IMR-90 (cell line): Measurements from ENCODE around the gene MAP2K5. TPM values are rescaled to one million over a fixed set of nuclear protein-coding genes. Genes with fewer than 3 reads are reported as not detected.

ENCODE experiments used
- ATAC-seq: fragments of 200-7000 bp; cut with Tn5 transposase; 2 replicates; pipeline ENCODE4 v1.9.1; 2020; ENCODE audit warnings: low read depth, mild to moderate bottlenecking, moderate library complexity
- BruUV-seq: library from RNA; stranded (reverse); fragments of 400-500 nt; replicated peaks from 2 replicates; lab custom pipeline; 2021; lab: Mats Ljungman, UMichigan
- CTCF ChIA-PET: fragments of 300-600 bp; formaldehyde crosslinking; extraction: SDS; loops from one replicate; lab custom pipeline; 2021; ENCODE audit warnings: antibody characterized with exemption; lab: Yijun Ruan, JAX
- POLR2A ChIA-PET: fragments of 300-600 bp; sonication (Branson Sonifier 250); formaldehyde crosslinking; loops from one replicate; lab custom pipeline; 2022; ENCODE audit warnings: antibody characterized with exemption; ENCODE audit not compliant: unreplicated experiment; lab: Charles Lee
- DNase-seq: peaks from one replicate; pipeline ENCODE4 v3.0.0; 2013
- H2AFZ ChIP-seq: replicated peaks from 2 replicates; pipeline ENCODE3; 2013; ENCODE audit warnings: low read length, mild to moderate bottlenecking; ENCODE audit not compliant: poor library complexity
- H2AK5ac ChIP-seq: 2 replicates; pipeline ENCODE4 v1.6.1; 2013; ENCODE audit warnings: low read depth, low read length, inconsistent platforms
- H2AK9ac ChIP-seq: replicated peaks from 2 replicates; pipeline ENCODE3; 2013; ENCODE audit warnings: mild to moderate bottlenecking, low read depth, low read length, moderate library complexity; ENCODE audit not compliant: poor library complexity
- H2BK120ac ChIP-seq: 2 replicates; pipeline ENCODE4 v1.6.1; 2013; ENCODE audit warnings: low read depth, low read length, inconsistent platforms
- H2BK15ac ChIP-seq: 3 replicates; pipeline ENCODE4 v1.6.1; 2013; ENCODE audit warnings: low read depth, low read length, inconsistent platforms
- H2BK20ac ChIP-seq: 2 replicates; pipeline ENCODE4 v1.6.1; 2013; ENCODE audit warnings: low read depth, mild to moderate bottlenecking, inconsistent platforms, low read length, moderate library complexity
- H2BK5ac ChIP-seq: 2 replicates; pipeline ENCODE4 v1.6.1; 2013; ENCODE audit warnings: mild to moderate bottlenecking, low read depth, low read length, inconsistent platforms; ENCODE audit not compliant: poor library complexity, severe bottlenecking
- H3K14ac ChIP-seq: replicated peaks from 2 replicates; pipeline ENCODE4 v1.6.1; 2013; ENCODE audit warnings: low read depth, low read length, inconsistent platforms
- H3K18ac ChIP-seq: 2 replicates; pipeline ENCODE4 v1.6.1; 2013; ENCODE audit warnings: low read depth, low read length, control low read depth
- H3K23ac ChIP-seq: 2 replicates; pipeline ENCODE4 v1.6.1; 2013; ENCODE audit warnings: low read depth, low read length, inconsistent platforms
- H3K27ac ChIP-seq: 2 replicates; pipeline ENCODE4 v1.5.1; 2013; ENCODE audit warnings: mild to moderate bottlenecking, control low read depth, low read length; ENCODE audit not compliant: insufficient read depth
- H3K27me3 ChIP-seq: 2 replicates; pipeline ENCODE4 v1.6.1; 2013; ENCODE audit warnings: low read length; ENCODE audit not compliant: control insufficient read depth, insufficient read depth
- H3K36me3 ChIP-seq: 2 replicates; pipeline ENCODE4 v1.6.1; 2013; ENCODE audit warnings: low read length, mixed read lengths; ENCODE audit not compliant: control insufficient read depth, insufficient read depth
- H3K4ac ChIP-seq: 2 replicates; pipeline ENCODE4 v1.6.1; 2013; ENCODE audit warnings: low read depth, low read length, inconsistent platforms
- H3K4me1 ChIP-seq: 2 replicates; pipeline ENCODE4 v1.6.1; 2013; ENCODE audit warnings: low read length, mixed read lengths; ENCODE audit not compliant: control insufficient read depth, insufficient read depth
- H3K4me2 ChIP-seq: 2 replicates; pipeline ENCODE4 v1.6.1; 2013; ENCODE audit warnings: low read depth, mild to moderate bottlenecking, control low read depth, low read length, moderate library complexity
- H3K4me3 ChIP-seq: 2 replicates; pipeline ENCODE4 v1.5.1; 2013; ENCODE audit warnings: low read depth, mild to moderate bottlenecking, control low read depth, low read length, moderate library complexity; ENCODE audit not compliant: insufficient read depth
- H3K56ac ChIP-seq: 2 replicates; pipeline ENCODE4 v1.6.1; 2013; ENCODE audit warnings: low read length, inconsistent platforms; ENCODE audit not compliant: insufficient read depth; ENCODE audit errors: extremely low read depth
- H3K79me1 ChIP-seq, 2 experiments: 2 replicates each; pipeline ENCODE4 v1.6.1; 2013; ENCODE audit warnings: low read length in 2 of 2, inconsistent platforms in 1 of 2, low read depth in 1 of 2
- H3K9ac ChIP-seq: 2 replicates; pipeline ENCODE4 v1.6.1; 2013; ENCODE audit warnings: low read depth, low read length, control low read depth
- H3K9me1 ChIP-seq: 2 replicates; pipeline ENCODE4 v1.6.1; 2013; ENCODE audit warnings: low read length, inconsistent platforms; ENCODE audit not compliant: insufficient read depth
- H3K9me3 ChIP-seq: 2 replicates; pipeline ENCODE4 v1.6.1; 2013; ENCODE audit warnings: low read length; ENCODE audit not compliant: control insufficient read depth, insufficient read depth
- H4K20me1 ChIP-seq: 2 replicates; pipeline ENCODE4 v1.6.1; 2013; ENCODE audit warnings: low read length, inconsistent platforms; ENCODE audit not compliant: insufficient read depth
- H4K5ac ChIP-seq: 2 replicates; pipeline ENCODE4 v1.6.1; 2013; ENCODE audit warnings: mild to moderate bottlenecking, low read depth, low read length, control low read depth
- H4K8ac ChIP-seq, 2 experiments: 2 replicates each; pipeline ENCODE4 v1.6.1; 2013; ENCODE audit warnings: low read depth in 2 of 2, low read length in 2 of 2, control low read depth in 1 of 2, inconsistent platforms in 1 of 2
- H4K91ac ChIP-seq: 2 replicates; pipeline ENCODE4 v1.6.1; 2013; ENCODE audit warnings: low read depth, low read length, inconsistent platforms; ENCODE audit not compliant: insufficient read depth
- CEBPB ChIP-seq: IDR thresholded peaks from 2 replicates; pipeline ENCODE4 v1.6.1; 2012; ENCODE audit warnings: low read depth, low read length, improper control_type of control experiment
- RAD21 ChIP-seq: IDR thresholded peaks from 2 replicates; pipeline ENCODE4 v1.6.1; 2012; ENCODE audit warnings: low read length, improper control_type of control experiment
- RCOR1 ChIP-seq: IDR thresholded peaks from 2 replicates; pipeline ENCODE4 v1.6.1; 2012; ENCODE audit warnings: mild to moderate bottlenecking, low read length, improper control_type of control experiment; ENCODE audit not compliant: insufficient replicate concordance
- WGBS, 2 experiments: methylation state at CpG; one replicate each; pipeline versions ENCODE4 v1.1.5 to v1.1.7; 2013; ENCODE audit warnings: missing lambda C conversion rate in 2 of 2; ENCODE audit not compliant: insufficient read length in 1 of 2; ENCODE audit errors: extremely low coverage in 2 of 2; 5-methylcytosine and 5-hydroxymethylcytosine counted together
- dilution Hi-C: fragments of 300-500 bp; cut with HindIII; formaldehyde crosslinking; loops from one replicate; pipeline ENCODE4 v1.14.3; 2018; ENCODE audit warnings: low sequenced_read_pairs; ENCODE audit not compliant: unreplicated experiment
- in situ Hi-C: fragments of 300-500 bp; cut with MboI; formaldehyde crosslinking; loops from 3 replicates; pipeline ENCODE4 v1.14.3; 2019; ENCODE audit warnings: low sequenced_read_pairs, inconsistent platforms, mixed read lengths
- intact Hi-C: fragments of 100-400 bp; cut with micrococcal nuclease; formaldehyde crosslinking; loops from 2 replicates; pipeline ENCODE4 v1.10.0; 2022
- polyA plus RNA-seq, 3 experiments: library from polyadenylated mRNA; depleted of rRNA; stranded (reverse); fragments of >200 nt; gene quantifications; 2 replicates each; pipeline ENCODE4 v1.2.3, GENCODE V29; 2012; ENCODE audit warnings: low replicate concordance in 1 of 3
- total RNA-seq: library from RNA; depleted of rRNA; stranded (reverse); fragments of >200 nt; gene quantifications from 2 replicates; pipeline ENCODE4 v1.2.3, GENCODE V29; 2012
- TF ChIP-seq, protein P1 (sequence below): conservative IDR thresholded peaks from 2 replicates; pipeline ENCODE4 v1.5.1; 2012; ENCODE audit warnings: mild to moderate bottlenecking, low read depth, low read length, improper control_type of control experiment

The MAP2K5 gene
- total and polyA plus RNA-seq, 2 of the 4 experiments (the other 2 are of a cell fraction): 1.6 to 6.1 TPM

DNA sequence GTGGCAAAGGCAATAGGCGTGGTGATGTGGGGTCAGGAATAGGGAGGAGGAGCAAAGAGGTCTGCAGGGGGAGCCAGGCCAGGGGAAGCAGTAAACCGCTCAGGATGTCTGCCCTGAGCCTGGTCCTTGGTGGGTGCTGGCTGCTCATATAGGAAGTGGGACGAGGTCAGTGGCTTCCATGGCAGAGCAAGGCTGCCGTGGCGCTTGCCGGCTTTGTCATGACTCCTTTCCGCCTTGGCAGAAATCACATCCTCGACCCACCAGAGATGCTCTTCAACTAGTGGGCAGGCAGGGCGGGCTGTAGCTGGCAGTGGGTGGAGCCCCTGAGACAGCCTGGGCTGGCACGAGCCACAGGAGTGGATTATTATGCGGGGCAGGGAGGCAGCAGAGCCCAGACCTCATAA is 269.7 kb downstream of the MAP2K5 start:
- intact Hi-C loops (no loop called here), in situ Hi-C loops (no loop called here), dilution Hi-C loops (no loop called here)
- Histone ChIP-seq H2BK5ac (no peak overlapping the region), H2AFZ (no peak overlapping the region), H4K8ac (no peak overlapping the region), H2BK20ac (no peak overlapping the region), H2BK15ac (no peak overlapping the region), H3K36me3 (no peaks in the 10 kb centered on the region), H3K9me1 (no peaks in the 10 kb centered on the region), H3K27me3 (peaks cover 22% of the 10 kb centered on the region), H3K79me1 (no peaks in the 10 kb centered on the region; a peak in 1 of 4 replicates), H3K18ac (no peak overlapping the region), H2BK120ac (no peak overlapping the region), H3K4ac (no peak overlapping the region), H4K91ac (no peak overlapping the region), H3K27ac (no peak overlapping the region), H4K5ac (no peak overlapping the region), H3K23ac (no peak overlapping the region), H3K9me3 (peaks cover 2% of the 10 kb centered on the region; the same call in 1 of the 2 replicates), H3K56ac (no peak overlapping the region), H3K4me3 (no peak overlapping the region), H2AK5ac (no peak overlapping the region), H3K4me2 (no peak overlapping the region), H4K20me1 (no peaks in the 10 kb centered on the region), H3K4me1 (no peaks in the 10 kb centered on the region), H2AK9ac (peak overlapping the region; percentile 25), H3K14ac (no peak overlapping the region), H3K9ac (no peak overlapping the region)
- ATAC-seq: no peak
- CTCF ChIA-PET: no interaction called here
- DNase-seq: no peak
- no TSS peak for BruUV-seq
- TF ChIP-seq RCOR1 (no peak), CEBPB (no peak), RAD21 (no peak)
- TF ChIP-seq, protein P1, sequence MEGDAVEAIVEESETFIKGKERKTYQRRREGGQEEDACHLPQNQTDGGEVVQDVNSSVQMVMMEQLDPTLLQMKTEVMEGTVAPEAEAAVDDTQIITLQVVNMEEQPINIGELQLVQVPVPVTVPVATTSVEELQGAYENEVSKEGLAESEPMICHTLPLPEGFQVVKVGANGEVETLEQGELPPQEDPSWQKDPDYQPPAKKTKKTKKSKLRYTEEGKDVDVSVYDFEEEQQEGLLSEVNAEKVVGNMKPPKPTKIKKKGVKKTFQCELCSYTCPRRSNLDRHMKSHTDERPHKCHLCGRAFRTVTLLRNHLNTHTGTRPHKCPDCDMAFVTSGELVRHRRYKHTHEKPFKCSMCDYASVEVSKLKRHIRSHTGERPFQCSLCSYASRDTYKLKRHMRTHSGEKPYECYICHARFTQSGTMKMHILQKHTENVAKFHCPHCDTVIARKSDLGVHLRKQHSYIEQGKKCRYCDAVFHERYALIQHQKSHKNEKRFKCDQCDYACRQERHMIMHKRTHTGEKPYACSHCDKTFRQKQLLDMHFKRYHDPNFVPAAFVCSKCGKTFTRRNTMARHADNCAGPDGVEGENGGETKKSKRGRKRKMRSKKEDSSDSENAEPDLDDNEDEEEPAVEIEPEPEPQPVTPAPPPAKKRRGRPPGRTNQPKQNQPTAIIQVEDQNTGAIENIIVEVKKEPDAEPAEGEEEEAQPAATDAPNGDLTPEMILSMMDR: no peak
- WGBS, 2 experiments: 100% methylated on average over 1 of the region's 11 CpGs; no CpG with 5 or more reads in 1 of the 2 experiments
- POLR2A ChIA-PET: no interaction called here
